NOMO-1 treated with dmso at 0.1 percent for 144 hours (cell line): ENCODE data around the gene ATP8A2.
A peak's percentile ranks its signal among the peaks of the same experiment; 100 is the strongest.

Experiments
- DNase-seq: peaks from one replicate; lab custom pipeline; 2025; ENCODE audit not compliant: unreplicated experiment; lab: John Stamatoyannopoulos, UW

Gene ATP8A2

DNA sequence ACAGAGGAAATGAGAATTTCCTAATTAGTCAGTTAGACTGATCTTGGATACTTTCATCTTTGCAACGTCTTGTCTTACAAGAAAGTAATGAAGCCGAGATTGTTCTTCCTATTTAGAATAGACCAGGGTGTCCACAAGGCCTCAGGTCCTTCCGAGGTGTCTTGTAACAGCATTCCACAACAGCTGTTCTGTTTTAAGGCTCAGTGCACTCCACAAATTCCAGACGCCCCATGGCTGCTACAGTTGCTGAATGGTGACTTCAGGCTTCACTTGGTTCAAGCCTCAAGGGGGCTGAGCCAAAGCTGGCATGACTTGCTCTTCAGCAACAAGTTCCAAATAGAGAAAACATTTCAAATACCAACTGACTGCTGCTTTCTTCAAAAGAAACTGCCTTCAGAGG lies 536.6 kb downstream of the ATP8A2 start:
- no peak for DNase-seq

DNA sequence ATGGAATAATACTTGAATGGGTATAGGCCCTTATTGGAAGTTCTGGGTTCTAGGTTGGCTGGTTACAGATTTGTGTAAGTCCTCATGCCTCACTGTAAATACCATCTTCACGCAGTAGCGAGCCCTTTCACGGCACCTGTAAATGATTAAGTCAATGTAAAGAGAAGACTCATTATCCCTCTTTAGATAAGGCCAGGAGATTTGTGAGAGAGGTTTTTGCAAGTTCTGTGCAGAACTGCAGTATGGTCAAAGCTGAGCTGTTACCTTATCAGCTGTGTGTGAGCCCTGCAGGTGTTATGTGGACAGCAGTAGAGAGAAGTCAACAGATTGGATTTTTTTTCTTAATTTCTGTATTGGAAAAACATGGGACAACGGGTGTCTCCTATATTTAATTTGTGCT lies 538.5 kb downstream of the ATP8A2 start:
- DNase-seq: no peak

DNA sequence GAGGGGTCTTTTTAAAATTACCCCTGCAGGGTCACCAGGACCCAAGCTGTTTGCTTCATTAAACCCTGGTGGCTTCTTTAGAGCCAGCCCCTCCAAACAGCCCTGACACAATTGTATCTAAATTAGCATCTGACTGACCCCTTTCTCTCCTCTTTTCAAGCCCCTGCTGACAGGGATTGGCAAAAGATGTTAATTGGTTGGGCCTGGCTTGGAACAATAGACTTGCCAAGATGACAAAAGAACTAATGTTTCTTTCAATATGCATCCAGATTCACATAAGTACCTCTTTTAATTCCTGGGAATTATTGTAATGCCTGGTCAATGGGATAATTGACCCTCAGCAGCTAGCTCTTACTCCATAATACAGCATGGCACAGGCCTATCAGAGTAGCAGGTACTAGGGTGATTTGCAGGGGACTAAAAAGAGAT lies 539.2 kb downstream of the ATP8A2 start:
- no peak for DNase-seq

GRCh38 chr13:25912961-25913360 lies 541.2 kb downstream of the ATP8A2 start:
- DNase-seq: no peak

GRCh38 chr13:25915840-25916518 lies 544.2 kb downstream of the ATP8A2 start:
- DNase-seq: no peak

- DNase-seq: no peak
Observed at GRCh38 chr13:25920277-25920676, 548.5 kb downstream of the ATP8A2 start.

GRCh38 chr13:25920931-25921330 lies 549.2 kb downstream of the ATP8A2 start:
- DNase-seq: no peak

GRCh38 chr13:25922376-25922775 lies 550.6 kb downstream of the ATP8A2 start:
- no peak for DNase-seq

GRCh38 chr13:25923217-25924085 lies 551.7 kb downstream of the ATP8A2 start:
- DNase-seq: peak; percentile 6

DNA sequence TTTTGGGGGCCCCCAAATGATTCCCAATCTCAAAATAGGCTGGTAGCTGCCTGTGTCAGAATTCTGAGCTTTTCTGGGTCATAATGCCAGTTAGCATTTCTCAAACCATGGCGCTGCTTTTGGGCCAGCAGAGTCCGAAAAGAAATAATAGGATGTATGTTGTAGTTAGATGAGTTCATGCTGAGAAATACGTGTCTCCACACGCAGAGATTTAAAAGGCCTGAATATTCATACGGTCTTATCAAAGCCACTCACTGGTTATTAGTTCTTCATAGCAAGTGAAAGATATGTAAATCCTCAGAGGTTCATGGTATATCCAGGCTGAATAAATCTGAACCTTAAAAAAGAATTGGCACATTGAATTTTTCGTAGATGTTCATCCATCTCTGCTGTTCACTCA lies 555.6 kb downstream of the ATP8A2 start:
- DNase-seq: no peak

DNA sequence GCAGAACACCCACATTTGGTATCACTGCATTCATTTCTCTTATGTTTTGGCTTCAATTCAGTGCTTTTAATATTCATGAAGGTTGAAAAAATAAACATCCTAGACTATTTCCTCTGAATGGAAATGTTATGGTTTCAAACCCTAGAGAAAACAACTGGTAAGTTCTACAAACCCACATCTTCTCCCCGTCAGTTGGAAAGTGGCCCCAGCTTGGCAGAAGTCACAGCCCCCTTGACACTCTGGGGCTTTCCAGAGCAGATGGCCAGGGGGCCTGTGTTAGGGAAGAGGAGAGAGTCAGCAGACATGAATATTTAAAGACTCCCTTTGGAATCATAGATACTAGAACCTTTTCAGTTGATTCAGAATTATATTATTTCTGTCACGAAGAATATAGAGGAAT lies 556.2 kb downstream of the ATP8A2 start:
- no peak for DNase-seq

DNA sequence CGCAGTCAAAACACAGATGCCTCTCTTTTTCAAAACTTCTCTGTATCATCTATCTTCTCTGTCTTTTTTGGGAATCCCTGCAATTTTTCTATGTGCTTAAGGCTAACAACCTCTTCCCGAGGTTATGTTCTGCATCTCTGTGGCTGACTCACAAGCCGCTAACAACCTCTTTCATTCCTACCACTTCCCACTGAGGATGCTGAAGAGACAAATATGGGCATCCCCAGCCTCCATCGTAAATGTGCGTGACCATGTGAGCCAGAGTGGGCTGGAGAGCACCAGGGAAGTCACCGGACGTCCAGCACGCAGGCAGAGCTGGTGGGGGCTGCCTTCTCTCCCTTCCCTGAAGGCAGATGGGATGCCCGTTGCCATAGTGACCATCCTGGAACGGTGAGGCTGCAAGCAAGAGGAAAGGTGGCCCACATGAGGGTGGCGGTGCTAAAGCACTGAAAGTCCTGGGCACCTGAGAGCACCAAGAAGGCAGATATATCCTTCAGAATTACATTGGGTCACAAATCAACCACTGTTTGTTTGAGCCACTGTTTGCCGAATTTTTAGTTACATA lies 557.2 kb downstream of the ATP8A2 start:
- no peak for DNase-seq

DNA sequence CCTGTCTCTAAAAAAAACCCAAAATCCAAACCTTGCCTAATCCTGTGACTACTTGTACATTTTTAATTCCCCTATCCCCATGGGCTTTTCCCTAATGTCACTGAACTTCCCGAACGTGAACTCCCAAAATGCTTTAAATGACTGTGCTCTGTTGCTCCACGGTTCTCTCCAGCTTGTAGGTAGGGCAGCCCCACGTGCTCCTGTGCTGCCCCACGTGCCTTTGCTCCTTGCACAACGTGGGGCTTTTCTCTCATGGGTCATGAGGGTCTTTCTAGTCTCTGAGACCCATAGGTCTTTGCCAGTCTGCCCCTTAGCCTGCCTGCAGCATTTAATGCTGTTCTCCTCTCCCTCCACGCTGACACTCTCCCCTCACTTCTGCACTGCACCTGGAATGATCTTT lies 558.0 kb downstream of the ATP8A2 start:
- DNase-seq: no peak

DNA sequence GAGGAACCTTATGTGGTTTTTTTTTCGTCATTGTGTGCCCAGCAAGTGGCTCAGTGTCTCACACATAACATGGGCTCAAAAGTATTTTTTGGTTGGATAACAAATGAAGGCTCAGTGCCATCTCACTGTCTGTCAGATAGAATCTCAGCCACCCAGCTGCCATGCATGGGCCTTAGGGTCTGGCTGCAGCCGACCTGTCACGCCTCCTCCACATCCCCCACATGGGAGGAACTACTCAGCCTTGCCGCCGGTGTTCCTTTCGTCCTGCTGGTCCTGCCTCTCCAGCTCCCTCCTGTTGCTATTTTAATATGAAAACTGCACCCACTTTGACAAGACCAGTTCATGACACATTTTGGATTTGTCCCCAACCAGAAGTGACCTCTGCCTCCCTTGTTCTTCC lies 558.9 kb downstream of the ATP8A2 start:
- no peak for DNase-seq

GRCh38 chr13:25932365-25932764 lies 560.6 kb downstream of the ATP8A2 start:
- DNase-seq: no peak

DNA sequence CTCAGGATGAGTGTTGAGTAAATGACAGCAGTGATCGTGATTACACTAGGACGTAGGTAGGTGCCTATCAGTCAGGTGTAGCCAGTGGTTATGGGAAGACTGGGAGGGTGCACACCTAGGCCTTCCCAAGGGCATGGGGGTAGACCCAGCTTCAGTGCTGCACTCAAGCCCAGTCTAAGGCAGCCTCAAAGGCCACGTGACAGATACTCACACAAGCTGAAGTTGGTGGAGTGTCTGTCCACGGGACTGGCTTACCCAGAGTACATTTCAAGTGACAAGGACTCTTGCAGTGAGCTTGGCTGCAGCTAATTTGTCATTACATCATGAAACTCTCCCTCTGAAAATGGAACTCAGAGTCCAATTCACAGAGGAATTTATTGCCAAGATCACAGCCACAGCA lies 561.7 kb downstream of the ATP8A2 start:
- DNase-seq: no peak

GRCh38 chr13:25934127-25934526 lies 562.4 kb downstream of the ATP8A2 start:
- DNase-seq: no peak

DNA sequence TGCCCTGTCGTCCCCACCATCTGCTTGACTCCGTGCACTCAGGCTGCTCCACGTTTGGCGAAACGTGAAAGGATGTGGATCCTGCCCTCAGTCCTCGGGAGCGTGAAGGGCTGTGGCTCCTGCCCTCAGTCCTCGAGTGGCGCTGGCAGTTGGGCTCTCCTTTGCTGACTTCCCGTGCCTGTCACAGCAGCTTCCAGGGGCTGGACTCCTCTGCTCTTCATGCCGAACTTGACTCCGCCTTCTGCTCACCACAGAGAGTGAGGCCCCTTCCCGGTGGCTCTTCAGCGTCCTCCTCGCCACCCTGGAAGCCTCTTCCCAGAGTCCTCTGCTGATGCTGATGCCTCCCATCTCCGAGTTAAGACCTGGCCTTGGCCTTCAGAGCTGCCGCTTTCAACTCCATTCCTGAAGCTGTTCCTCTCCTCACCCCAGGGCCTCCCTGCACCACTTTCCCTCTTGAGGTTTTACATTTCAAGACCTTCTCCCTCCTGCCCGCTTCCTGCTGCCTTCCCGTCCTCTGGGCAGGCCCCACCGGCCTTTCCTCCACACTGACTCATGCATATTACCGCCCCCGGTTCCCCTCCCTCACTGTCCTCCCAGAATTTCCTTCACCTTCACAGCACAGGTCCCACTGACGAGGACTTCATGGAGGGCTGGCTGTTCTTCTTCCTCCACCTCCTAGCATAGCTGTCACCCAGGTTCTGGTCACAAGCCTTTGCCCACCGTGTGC lies 568.4 kb downstream of the ATP8A2 start:
- DNase-seq: no peak

DNA sequence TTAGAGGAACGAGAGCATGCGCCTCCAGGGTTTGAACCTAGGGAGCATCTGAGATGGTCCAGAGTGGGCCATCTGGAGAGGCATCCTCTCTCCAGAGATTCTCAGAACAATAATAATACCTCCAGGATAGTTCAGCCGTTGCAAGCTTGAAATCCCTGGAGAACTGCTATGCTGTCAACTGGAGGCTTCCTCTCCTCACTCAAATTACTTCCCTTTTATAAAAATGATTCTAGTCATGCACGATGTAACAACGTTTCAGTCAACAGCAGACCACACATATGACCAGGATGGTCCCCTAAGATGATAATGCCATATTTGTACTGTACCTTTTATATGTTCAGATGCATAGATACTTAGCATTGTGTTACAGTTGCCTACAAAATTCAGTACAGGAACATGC lies 571.3 kb downstream of the ATP8A2 start:
- DNase-seq: peak; percentile 30

DNA sequence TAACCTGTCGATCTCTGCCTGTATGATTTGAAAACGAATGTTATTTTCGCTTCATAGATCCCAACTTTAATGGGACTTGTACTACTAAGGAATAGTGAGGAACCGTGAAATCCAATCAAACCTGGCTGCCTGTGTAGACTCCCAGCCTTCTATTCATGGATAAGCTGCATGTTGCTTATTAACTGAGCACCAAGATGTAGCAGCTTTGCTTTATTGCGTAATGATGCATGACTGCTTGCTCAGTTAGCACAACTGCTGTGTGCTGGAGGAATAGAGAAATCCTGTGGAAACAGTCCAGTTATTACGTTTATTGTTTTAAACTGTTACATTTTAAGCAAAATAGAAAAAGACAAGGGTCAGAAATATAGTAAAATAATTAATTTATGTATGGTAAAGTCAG lies 571.9 kb downstream of the ATP8A2 start:
- DNase-seq: no peak

- DNase-seq: no peak
Observed at GRCh38 chr13:25945596-25945995, 573.8 kb downstream of the ATP8A2 start.
